ENCODE measurements around the gene SPDYC.

Gene SPDYC

GRCh38 chr11:65151331-65151899, 18.6 kb upstream of the SPDYC start:
- TF ChIP-seq CTCF (IDR thresholded peaks at IDR 0.05; ENCODE audit: low read depth, low read length): no peak
- DNase-seq (ENCODE audit: extremely low read depth, low read depth): no peak

- no peak for DNase-seq (ENCODE audit: extremely low read depth, low read depth)
- no peak for TF ChIP-seq CTCF (IDR thresholded peaks at IDR 0.05; ENCODE audit: low read depth, low read length)
Measured at GRCh38 chr11:65152122-65152521, 17.9 kb upstream of the SPDYC start.

- DNase-seq (ENCODE audit: extremely low read depth, low read depth): no peak
- TF ChIP-seq CTCF (IDR thresholded peaks at IDR 0.05; ENCODE audit: low read depth, low read length): no peak
Measured at GRCh38 chr11:65156256-65156655, 13.8 kb upstream of the SPDYC start.

GRCh38 chr11:65156926-65157325, 13.1 kb upstream of the SPDYC start:
- no peak for TF ChIP-seq CTCF (IDR thresholded peaks at IDR 0.05; ENCODE audit: low read depth, low read length)

GRCh38 chr11:65157336-65157735, 12.7 kb upstream of the SPDYC start:
- TF ChIP-seq CTCF (IDR thresholded peaks at IDR 0.05; ENCODE audit: low read depth, low read length): no peak
- no peak for DNase-seq (ENCODE audit: extremely low read depth, low read depth)

More at GRCh38 chr11:65156926-65157325, 13.1 kb upstream of the SPDYC start:
- no peak for DNase-seq (ENCODE audit: extremely low read depth, low read depth)

- DNase-seq (ENCODE audit: extremely low read depth, low read depth): no peak
- TF ChIP-seq CTCF (IDR thresholded peaks at IDR 0.05; ENCODE audit: low read depth, low read length): no peak
Measured at GRCh38 chr11:65159012-65159411, 11.0 kb upstream of the SPDYC start.

- no peak for DNase-seq (ENCODE audit: extremely low read depth, low read depth)
- no peak for TF ChIP-seq CTCF (IDR thresholded peaks at IDR 0.05; ENCODE audit: low read depth, low read length)
Measured at GRCh38 chr11:65160643-65161042, 9.4 kb upstream of the SPDYC start.
